Panc1 (cell line): Measurements from ENCODE around the gene DPH3.

Experiments used
- CTCF ChIP-seq: fragments of 450-650 bp; IDR thresholded peaks from 2 replicates; pipeline ENCODE4 v1.5.1; 2017; ENCODE audit warnings: mild to moderate bottlenecking
- POLR2AphosphoS5 ChIP-seq: IDR thresholded peaks from 2 replicates; pipeline ENCODE4 v1.6.1; 2012; ENCODE audit warnings: mild to moderate bottlenecking, low read depth, low read length, moderate library complexity
- REST ChIP-seq, 2 experiments: IDR thresholded peaks; 2 replicates each; pipeline ENCODE4 v1.6.1; 2011 to 2012; ENCODE audit warnings: low read depth in 2 of 2, control low read depth in 1 of 2, low read length in 1 of 2, mild to moderate bottlenecking in 1 of 2, moderate library complexity in 1 of 2; ENCODE audit not compliant: insufficient read depth in 1 of 2
- SIN3A ChIP-seq: IDR thresholded peaks from 2 replicates; pipeline ENCODE4 v1.6.1; 2012; ENCODE audit warnings: low read depth, mild to moderate bottlenecking, low read length, moderate library complexity, borderline replicate concordance; ENCODE audit not compliant: insufficient read depth
- TCF7L2 ChIP-seq: IDR thresholded peaks from 2 replicates; pipeline ENCODE4 v1.6.1; 2011; ENCODE audit warnings: mild to moderate bottlenecking, low read depth, low read length, inconsistent platforms

- TF ChIP-seq POLR2AphosphoS5 (no peak), CTCF (no peak), REST (IDR thresholded peaks at IDR 0.05; ENCODE audit: insufficient read depth in 1 of 2, low read depth in 2 of 2, low read length in 1 of 2) (no peak), TCF7L2 (no peak), SIN3A (no peak)
Observed at GRCh38 chr3:16297997-16298885, 33.5 kb upstream of the DPH3 start.
